MM.1S (cell line): ENCODE measurements around the gene EGF.

Experiments used
- DNase-seq: peaks from one replicate; pipeline ENCODE4 v3.0.0-alpha.2; 2015
- H2AFZ ChIP-seq: fragments of 300-600 bp; sonication (generic); 2 replicates; pipeline ENCODE4 v1.6.0; 2016; ENCODE audit warnings: antibody characterized with exemption, low read length
- H3F3A ChIP-seq: fragments of 300-600 bp; sonication (generic); 2 replicates; pipeline ENCODE4 v1.6.1; 2016; ENCODE audit warnings: mild to moderate bottlenecking, antibody characterized with exemption, low read length, moderate library complexity, mixed read lengths; ENCODE audit not compliant: insufficient read depth
- H3K27ac ChIP-seq: fragments of 300-600 bp; sonication (generic); 2 replicates; pipeline ENCODE4 v1.5.1; 2016; ENCODE audit warnings: mild to moderate bottlenecking, low read length
- H3K27me3 ChIP-seq: fragments of 300-600 bp; sonication (generic); replicated peaks from 2 replicates; pipeline ENCODE4 v1.6.0; 2016; ENCODE audit warnings: low read length; ENCODE audit not compliant: insufficient read depth
- H3K36me3 ChIP-seq: fragments of 300-600 bp; sonication (generic); replicated peaks from 2 replicates; pipeline ENCODE4 v1.6.1; 2016; ENCODE audit warnings: mild to moderate bottlenecking, low read length, mixed read lengths; ENCODE audit not compliant: insufficient read depth
- H3K4me1 ChIP-seq: fragments of 300-600 bp; sonication (generic); 2 replicates; pipeline ENCODE4 v1.6.1; 2016; ENCODE audit warnings: low read length, mixed read lengths
- H3K4me2 ChIP-seq: fragments of 300-600 bp; sonication (generic); 2 replicates; pipeline ENCODE4 v1.6.0; 2016; ENCODE audit warnings: low read depth, low read length
- H3K4me3 ChIP-seq: fragments of 300-600 bp; sonication (generic); 2 replicates; pipeline ENCODE4 v1.5.1; 2016; ENCODE audit warnings: low read length, mixed read lengths
- H3K79me2 ChIP-seq: fragments of 300-600 bp; sonication (generic); 2 replicates; pipeline ENCODE4 v1.6.1; 2016; ENCODE audit warnings: mixed run types, low read length, mixed read lengths
- H3K9ac ChIP-seq: fragments of 300-600 bp; sonication (generic); 2 replicates; pipeline ENCODE4 v1.6.1; 2016; ENCODE audit warnings: low read length, mixed read lengths
- H3K9me2 ChIP-seq: fragments of 300-600 bp; sonication (generic); replicated peaks from 2 replicates; pipeline ENCODE4 v1.6.1; 2016; ENCODE audit warnings: mild to moderate bottlenecking, low read length, mixed read lengths; ENCODE audit not compliant: insufficient read depth
- H3K9me3 ChIP-seq: fragments of 300-600 bp; sonication (generic); replicated peaks from 2 replicates; pipeline ENCODE4 v1.6.1; 2016; ENCODE audit warnings: mild to moderate bottlenecking, low read length, mixed read lengths; ENCODE audit not compliant: insufficient read depth
- H4K20me1 ChIP-seq: fragments of 300-600 bp; sonication (generic); 2 replicates; pipeline ENCODE4 v1.6.1; 2016; ENCODE audit warnings: mild to moderate bottlenecking, low read length, moderate library complexity, mixed read lengths; ENCODE audit not compliant: insufficient read depth
- CTCF ChIP-seq: fragments of 300-600 bp; sonication (generic); IDR thresholded peaks from 2 replicates; pipeline ENCODE4 v1.5.1; 2016; ENCODE audit warnings: antibody characterized with exemption, low read length, mixed read lengths
- EZH2 ChIP-seq: fragments of 300-600 bp; sonication (generic); optimal IDR thresholded peaks from 2 replicates; pipeline ENCODE3; 2017; ENCODE audit warnings: low read depth, mild to moderate bottlenecking, antibody characterized with exemption, low read length, mixed read lengths
- EZH2phosphoT487 ChIP-seq: fragments of 300-600 bp; sonication (generic); IDR thresholded peaks from 2 replicates; pipeline ENCODE4 v1.6.1; 2018; ENCODE audit warnings: antibody characterized with exemption, low read length

EGF gene

DNA sequence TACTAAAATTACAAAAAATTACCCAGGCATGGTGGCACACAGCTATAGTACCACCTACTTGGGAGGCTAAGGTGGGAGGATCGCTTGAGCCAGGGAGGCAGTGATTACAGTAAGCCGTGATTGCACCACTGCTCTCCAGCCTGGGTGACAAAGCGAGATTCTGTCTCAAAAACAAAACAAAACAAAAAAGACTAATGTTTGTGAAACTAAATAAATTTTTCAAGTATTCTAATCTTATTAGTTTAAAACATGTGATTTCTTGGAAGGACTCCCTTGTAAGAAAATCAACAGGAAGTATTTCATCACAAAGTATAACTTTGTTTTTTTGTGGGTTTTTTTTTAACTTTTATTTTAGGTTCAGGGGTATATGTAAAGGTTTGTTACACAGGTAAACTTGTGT is 89.6 kb downstream of the EGF start:
- Histone ChIP-seq H3K4me1 (peaks cover 4% of the 10 kb centered on the region), H3F3A (no peaks in the 10 kb centered on the region), H3K4me3 (no peak overlapping the region), H3K9me3 (no peaks in the 10 kb centered on the region), H3K79me2 (no peaks in the 10 kb centered on the region), H3K27ac (no peak overlapping the region), H3K4me2 (no peak overlapping the region), H3K9me2 (no peaks in the 10 kb centered on the region), H4K20me1 (no peaks in the 10 kb centered on the region), H3K9ac (no peak overlapping the region), H3K27me3 (no peaks in the 10 kb centered on the region), H2AFZ (no peak overlapping the region), H3K36me3 (no peaks in the 10 kb centered on the region)
- no peak for DNase-seq
- no peak for TF ChIP-seq EZH2phosphoT487
- no peak for TF ChIP-seq CTCF
- no peak for TF ChIP-seq EZH2

DNA sequence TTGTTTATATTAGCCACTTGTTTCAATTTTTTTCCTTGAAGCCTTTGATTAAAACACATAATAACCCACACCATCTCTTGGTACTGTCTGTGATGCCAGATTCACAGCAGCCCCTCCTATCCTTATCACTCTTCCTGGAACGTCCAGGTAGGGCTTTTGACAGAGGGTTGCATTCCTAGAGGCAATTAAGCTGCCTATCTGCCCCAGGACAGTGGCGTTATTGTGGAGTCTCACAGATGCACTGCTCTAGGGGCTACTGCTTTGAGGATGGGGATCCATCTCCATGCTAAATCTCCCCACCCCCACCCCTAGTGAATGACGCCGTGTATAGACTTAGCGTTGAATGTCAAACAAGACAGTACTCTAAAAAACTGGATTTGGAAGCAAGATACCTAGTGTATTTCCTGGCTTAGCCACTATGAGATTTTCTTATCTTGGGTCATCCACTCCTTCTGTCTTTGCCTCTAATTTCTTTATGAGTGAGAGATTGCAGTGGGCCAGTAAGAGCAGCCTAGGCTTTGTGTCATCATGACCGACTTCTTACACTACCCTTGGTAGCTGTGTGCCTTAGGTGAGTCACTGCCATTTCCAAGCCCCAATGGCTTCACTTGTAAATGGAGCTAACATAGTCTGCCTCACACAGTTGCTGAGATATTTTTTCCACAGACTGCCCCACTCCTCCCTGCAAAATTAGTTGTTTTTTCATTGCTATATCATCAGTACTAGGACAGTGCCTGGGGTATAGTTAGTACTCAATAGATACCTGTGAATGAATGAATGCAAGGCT is 90.9 kb downstream of the EGF start:
- Histone ChIP-seq H3K27me3 (no peaks in the 10 kb centered on the region), H3K36me3 (no peaks in the 10 kb centered on the region), H3K9ac (no peak overlapping the region), H3K9me2 (no peaks in the 10 kb centered on the region), H2AFZ (no peak overlapping the region), H3K27ac (no peak overlapping the region), H3K4me2 (no peak overlapping the region), H4K20me1 (no peaks in the 10 kb centered on the region), H3K4me3 (no peak overlapping the region), H3K79me2 (no peaks in the 10 kb centered on the region), H3K9me3 (no peaks in the 10 kb centered on the region), H3K4me1 (peaks cover 4% of the 10 kb centered on the region), H3F3A (no peaks in the 10 kb centered on the region)
- no peak for TF ChIP-seq CTCF
- TF ChIP-seq EZH2: no peak
- TF ChIP-seq EZH2phosphoT487: no peak
- DNase-seq: no peak

- H3K27ac ChIP-seq: no peak overlapping the region
- no peaks in the 10 kb centered on the region for H3K27me3 ChIP-seq
- H4K20me1 ChIP-seq: no peaks in the 10 kb centered on the region
- no peak overlapping the region for H2AFZ ChIP-seq
- H3K9ac ChIP-seq: no peak overlapping the region
- H3K4me1 ChIP-seq: peaks cover 4% of the 10 kb centered on the region
- no peak overlapping the region for H3K4me2 ChIP-seq
- H3K9me3 ChIP-seq: no peaks in the 10 kb centered on the region
- TF ChIP-seq EZH2phosphoT487 (no peak), EZH2 (no peak), CTCF (no peak)
- DNase-seq: no peak
- no peaks in the 10 kb centered on the region for H3F3A ChIP-seq
- no peaks in the 10 kb centered on the region for H3K36me3 ChIP-seq
- no peak overlapping the region for H3K4me3 ChIP-seq
- no peaks in the 10 kb centered on the region for H3K79me2 ChIP-seq
- no peaks in the 10 kb centered on the region for H3K9me2 ChIP-seq
Measured at GRCh38 chr4:110004556-110004955, 91.9 kb downstream of the EGF start.
